ENCODE measurements around the gene TNFRSF4.
A peak's percentile ranks its signal among the peaks of the same experiment; 100 is the strongest.

TNFRSF4 gene

GRCh38 chr1:1232208-1232795 is 18.3 kb upstream of the TNFRSF4 start, which contains the start of gene B3GALT6:
B3GALT6 (plus strand) TSS chr1:1232237; CDS start chr1:1232279, 42 bp downstream.
- DNase-seq (ENCODE audit: low read depth in 1 of 2, low spot score in 1 of 2) = peak in 1 of 2 experiments; percentile 67
- peak within 1 kb of the TSS; percentile 90 for H3K27ac ChIP-seq (replicated peaks)
- peak within 1 kb of the TSS; percentile 89 for H3K4me3 ChIP-seq (replicated peaks; ENCODE audit: insufficient read depth, low read length)
- TF ChIP-seq POLR2AphosphoS5 (IDR thresholded peaks at IDR 0.05; ENCODE audit: low read depth) (peak; percentile 11; the same call in 1 of the 2 replicates), REST (IDR thresholded peaks at IDR 0.05; ENCODE audit: insufficient replicate concordance, low read depth) (no peak)
- H3K27me3 ChIP-seq (ENCODE audit: insufficient read depth, poor library complexity, severe bottlenecking) = peaks cover 3% of the 10 kb centered on the region

DNA sequence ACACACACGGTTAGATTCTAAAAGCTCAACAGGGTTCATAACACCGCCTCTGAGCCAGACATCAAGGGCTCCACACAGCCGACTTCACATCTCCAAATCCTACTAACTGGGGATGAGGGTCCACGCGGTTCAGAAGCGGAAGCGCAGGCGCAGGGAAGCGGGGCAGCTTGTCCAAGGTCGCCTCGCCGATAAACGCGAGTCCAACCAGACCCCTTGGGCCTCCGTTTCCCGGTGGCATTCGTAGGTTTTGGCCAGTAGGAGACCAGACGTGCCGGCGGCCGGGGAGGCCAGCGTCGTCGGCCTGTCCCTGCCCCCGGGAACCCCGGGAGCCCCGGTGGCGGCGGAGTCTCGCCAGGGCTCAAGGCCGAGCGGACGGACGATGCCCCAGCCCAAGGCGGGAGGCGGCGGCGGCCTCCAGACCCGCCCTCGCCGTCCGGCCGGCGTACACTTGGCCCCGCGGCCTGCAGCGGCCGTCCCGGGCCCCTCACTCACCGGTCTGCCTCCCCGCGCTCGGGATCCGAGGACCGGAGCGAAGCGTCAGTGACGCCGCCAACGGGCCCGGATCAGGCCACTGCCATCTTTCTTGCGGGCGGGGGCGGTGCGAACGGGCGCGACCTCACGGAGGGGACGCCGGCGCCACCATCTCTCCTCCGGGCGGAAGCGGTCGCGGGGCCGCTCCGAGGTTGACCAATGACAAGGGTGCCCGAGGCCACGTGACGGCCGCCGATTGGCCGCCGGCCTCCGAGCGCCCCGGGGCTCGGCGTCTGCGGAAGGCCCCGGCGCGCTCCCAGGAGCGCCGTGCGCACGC is 17.7 kb upstream of the TNFRSF4 start, which contains the start of gene SDF4:
Gene SDF4 (minus strand): TSS at position 602 of the 808 bp plus-strand sequence. CDS start 3,229 bp downstream, outside the sequence.
- peak within 1 kb of the TSS; percentile 89 for H3K4me3 ChIP-seq (replicated peaks; ENCODE audit: insufficient read depth, low read length)
- DNase-seq (ENCODE audit: low read depth in 1 of 2, low spot score in 1 of 2) = peak; percentile 93 to 95
- TF ChIP-seq REST (IDR thresholded peaks at IDR 0.05; ENCODE audit: insufficient replicate concordance, low read depth) (no peak), SPI1 (IDR thresholded peaks at IDR 0.05; ENCODE audit: borderline replicate concordance, low read depth) (peak; percentile 52; the same call in 1 of the 2 replicates), POLR2AphosphoS5 (IDR thresholded peaks at IDR 0.05; ENCODE audit: low read depth) (peak; percentile 64; the same call in 1 of the 2 replicates)
- H3K27ac ChIP-seq (replicated peaks) = peak within 1 kb of the TSS; percentile 90
- no peaks in the 10 kb centered on the region for H3K27me3 ChIP-seq (ENCODE audit: insufficient read depth, poor library complexity, severe bottlenecking)

GRCh38 chr1:1230656-1231399 is 16.9 kb upstream of the TNFRSF4 start:
- Histone ChIP-seq H3K27ac (replicated peaks) (peak overlapping the region; percentile 90), H3K27me3 (ENCODE audit: insufficient read depth, poor library complexity, severe bottlenecking) (no peaks in the 10 kb centered on the region), H3K4me3 (replicated peaks; ENCODE audit: insufficient read depth, low read length) (peak overlapping the region; percentile 89)
- peak; percentile 26 to 32 for DNase-seq (ENCODE audit: low read depth in 1 of 2, low spot score in 1 of 2)
- TF ChIP-seq GABPA (IDR thresholded peaks at IDR 0.05; ENCODE audit: low read depth) (0 out of 2 replicates have a peak, but pooled peaks have one; percentile 9), SPI1 (IDR thresholded peaks at IDR 0.05; ENCODE audit: borderline replicate concordance, low read depth) (no peak), POLR2AphosphoS5 (IDR thresholded peaks at IDR 0.05; ENCODE audit: low read depth) (peak; percentile 34; the same call in 1 of the 2 replicates)

DNA sequence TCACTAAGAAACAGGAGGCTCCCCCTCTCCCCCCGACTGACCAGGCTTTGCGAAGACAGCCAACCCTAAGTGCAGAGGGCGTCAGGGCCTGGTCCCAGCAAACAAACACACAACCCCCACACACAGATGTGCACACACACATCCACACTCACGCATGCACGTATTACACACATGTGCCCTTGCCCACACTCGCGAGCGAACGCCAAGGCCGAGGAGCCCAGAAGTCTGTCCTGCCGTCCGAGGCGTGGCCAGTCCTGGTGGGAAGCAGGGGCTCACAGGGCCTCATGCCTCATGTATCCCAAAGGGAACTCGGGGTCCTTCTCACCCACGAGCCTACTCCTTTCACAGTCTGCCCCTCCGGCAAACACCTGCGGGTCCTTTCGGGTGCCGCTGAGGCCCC is 15.8 kb upstream of the TNFRSF4 start:
- no peak for TF ChIP-seq CTCF (IDR thresholded peaks at IDR 0.05; ENCODE audit: insufficient read depth, low read length)
- no peak for TF ChIP-seq GABPA (IDR thresholded peaks at IDR 0.05; ENCODE audit: low read depth)
- TF ChIP-seq REST (IDR thresholded peaks at IDR 0.05; ENCODE audit: insufficient replicate concordance, low read depth) = no peak
- no peak for TF ChIP-seq POLR2AphosphoS5 (IDR thresholded peaks at IDR 0.05; ENCODE audit: low read depth)
- TF ChIP-seq SPI1 (IDR thresholded peaks at IDR 0.05; ENCODE audit: borderline replicate concordance, low read depth) = no peak
- Histone ChIP-seq H3K27me3 (ENCODE audit: insufficient read depth, poor library complexity, severe bottlenecking) (no peaks in the 10 kb centered on the region), H3K4me3 (replicated peaks; ENCODE audit: insufficient read depth, low read length) (no peak overlapping the region), H3K27ac (replicated peaks) (no peak overlapping the region)
- DNase-seq (ENCODE audit: low read depth in 1 of 2, low spot score in 1 of 2) = no peak

All from HL-60 (cell line).